Activated CD4-positive, CD25-positive, alpha-beta regulatory T cell treated with anti-CD3 and anti-CD28 coated beads, Interleukin-2, amount 50 U/mL, for 72 hours (primary cell): ENCODE data around the gene MAN1C1.

Source experiments
- DNase-seq: peaks from one replicate; pipeline ENCODE4 v3.0.0; 2021

The MAN1C1 gene

GRCh38 chr1:25808481-25809244 is 192.1 kb downstream of the MAN1C1 start:
- DNase-seq: no peak

- DNase-seq: no peak
These were observed 192.8 kb downstream of the MAN1C1 start for GRCh38 chr1:25809283-25809926.

GRCh38 chr1:25809929-25810328 is 193.3 kb downstream of the MAN1C1 start:
- no peak for DNase-seq

- DNase-seq: peak; percentile 88
These were observed 194.0 kb downstream of the MAN1C1 start for GRCh38 chr1:25810341-25811299.

GRCh38 chr1:25811384-25812082 is 194.9 kb downstream of the MAN1C1 start:
- DNase-seq: no peak

GRCh38 chr1:25813071-25813733 is 196.6 kb downstream of the MAN1C1 start:
- no peak for DNase-seq

- DNase-seq: no peak
These were observed 197.3 kb downstream of the MAN1C1 start for GRCh38 chr1:25813734-25814471.

- no peak for DNase-seq
These were observed 198.0 kb downstream of the MAN1C1 start for GRCh38 chr1:25814549-25815087.

- DNase-seq: no peak
These were observed 198.9 kb downstream of the MAN1C1 start for GRCh38 chr1:25815208-25816111.

GRCh38 chr1:25816112-25816718 is 199.6 kb downstream of the MAN1C1 start:
- DNase-seq: peak; percentile 21

GRCh38 chr1:25817840-25818501 is 201.4 kb downstream of the MAN1C1 start:
- DNase-seq: no peak

GRCh38 chr1:25818569-25818968 is 202.0 kb downstream of the MAN1C1 start:
- DNase-seq: no peak

- DNase-seq: peak; percentile 94
These were observed 203.1 kb downstream of the MAN1C1 start, which contains the start of gene MTFR1L for GRCh38 chr1:25819491-25820246. Gene MTFR1L, plus strand, starts transcription at chr1:25819954. Its CDS starts 3,151 bp downstream, at chr1:25823105.

GRCh38 chr1:25820247-25821111 is 203.9 kb downstream of the MAN1C1 start:
- peak; percentile 66 for DNase-seq

- no peak for DNase-seq
These were observed 204.5 kb downstream of the MAN1C1 start for GRCh38 chr1:25821112-25821476.

- no peak for DNase-seq
These were observed 205.1 kb downstream of the MAN1C1 start for GRCh38 chr1:25821630-25822091.

- no peak for DNase-seq
These were observed 209.0 kb downstream of the MAN1C1 start for GRCh38 chr1:25825605-25826004.
